Activated naive CD4-positive, alpha-beta T cell treated with anti-CD3 and anti-CD28 coated beads, Interleukin-2, amount 50 U/mL, for 16 hours (primary cell): ENCODE results near the gene CALHM1.
"Not testable (repeated sequence)": the region's sequence is repeated elsewhere in the genome, so short reads cannot be mapped to it uniquely, and the experiment has no call there.

Experiments
- DNase-seq: peaks from one replicate; pipeline ENCODE4 v3.0.0-alpha.2; 2020

CALHM1 gene

DNA sequence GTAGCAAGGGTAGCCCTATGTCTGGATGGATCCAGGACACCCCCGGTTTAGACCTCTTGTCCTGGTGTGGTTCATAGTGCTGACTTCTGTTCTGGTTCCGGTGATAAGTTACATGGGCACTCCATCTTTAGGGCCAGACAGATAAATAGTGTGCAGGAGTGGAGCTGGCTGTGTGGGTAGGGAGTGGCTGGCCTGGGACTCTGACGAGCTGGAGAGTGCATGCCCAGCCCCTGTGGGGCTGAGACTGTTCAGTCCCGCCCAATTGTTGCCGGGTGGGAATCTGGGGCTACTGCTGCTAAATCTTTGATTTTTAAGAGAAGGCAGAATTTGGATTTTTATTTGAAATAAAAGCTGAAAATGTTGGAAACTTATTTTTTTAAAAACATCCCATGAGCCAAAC is 35.0 kb downstream of the CALHM1 start:
- DNase-seq, result no peak

DNA sequence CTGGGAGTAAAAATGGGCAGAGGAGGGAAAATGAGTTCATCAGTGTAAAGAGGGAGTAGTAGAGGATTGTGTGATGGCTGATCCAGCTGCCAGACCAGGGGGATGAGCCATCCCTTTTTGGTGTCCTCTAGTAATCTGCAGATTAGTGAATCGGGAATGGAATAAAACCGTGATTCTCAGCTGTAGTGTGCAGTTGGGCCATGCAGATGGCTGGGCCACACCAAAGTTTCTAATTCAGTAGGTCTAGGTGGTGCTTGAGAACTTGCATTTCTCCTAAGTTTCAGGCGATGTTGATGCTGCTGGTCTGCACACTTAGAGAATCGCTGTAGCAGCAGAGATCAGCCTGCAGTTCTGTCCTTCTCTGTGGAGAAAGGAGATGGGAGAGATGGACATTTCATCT is 39.6 kb downstream of the CALHM1 start:
- no peak for DNase-seq

DNA sequence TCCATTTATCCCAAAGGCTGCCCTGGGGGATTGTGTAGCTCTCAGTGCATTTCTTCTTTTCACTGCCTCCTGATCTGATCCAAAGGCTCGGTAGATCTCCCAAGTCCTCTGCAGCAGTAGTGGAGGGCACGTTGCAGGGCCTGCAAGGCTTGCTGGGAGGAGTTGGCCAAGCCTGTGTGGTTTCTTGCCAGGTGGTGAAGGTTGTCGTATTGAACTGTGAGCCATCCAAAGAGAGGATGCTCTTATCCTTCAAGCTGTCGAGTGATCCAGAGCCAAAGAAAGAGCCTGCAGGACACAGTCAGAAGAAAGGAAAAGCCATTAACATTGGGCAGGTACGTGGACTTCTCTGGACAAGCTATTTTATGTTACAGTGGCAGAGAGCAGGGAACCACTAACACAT is 41.1 kb downstream of the CALHM1 start:
- no peak for DNase-seq

DNA sequence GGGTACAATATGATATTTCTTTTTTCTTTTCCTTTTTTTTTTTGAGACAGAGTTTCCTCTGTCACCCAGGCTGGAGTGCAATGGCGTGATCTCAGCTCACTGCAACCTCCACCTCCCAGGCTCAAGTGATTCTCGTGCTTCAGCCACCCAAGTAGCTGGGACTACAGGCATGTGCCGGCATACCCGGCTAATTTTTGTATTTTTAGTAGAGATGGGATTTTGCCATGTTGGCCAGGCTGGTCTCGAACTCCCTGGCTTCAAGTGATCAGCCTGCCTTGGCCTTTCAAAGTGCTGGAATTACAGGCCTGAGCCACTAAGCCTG is 41.6 kb downstream of the CALHM1 start:
- DNase-seq, result not testable (repeated sequence)

GRCh38 chr10:103416436-103417147 is 42.1 kb downstream of the CALHM1 start:
- DNase-seq, result peak; percentile 38

DNA sequence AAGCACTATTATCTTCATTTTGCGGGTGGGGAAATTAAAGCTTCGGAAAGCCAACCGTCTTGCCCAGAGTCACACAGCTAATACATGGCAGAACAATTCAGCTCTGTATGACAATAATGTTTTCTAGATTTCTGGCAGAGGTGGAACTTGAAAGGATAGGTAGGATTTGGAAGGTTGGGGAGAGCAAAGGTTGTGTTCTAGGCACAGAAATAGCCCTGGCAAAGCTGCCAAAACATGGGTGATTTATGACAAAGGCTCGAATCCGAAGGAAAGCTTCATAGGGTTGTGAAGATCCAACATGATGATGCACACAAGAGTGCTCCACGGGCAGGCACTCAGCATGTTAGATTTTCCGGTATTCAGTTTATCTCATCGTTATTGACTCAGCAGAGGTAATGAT is 43.1 kb downstream of the CALHM1 start:
- no peak for DNase-seq

DNA sequence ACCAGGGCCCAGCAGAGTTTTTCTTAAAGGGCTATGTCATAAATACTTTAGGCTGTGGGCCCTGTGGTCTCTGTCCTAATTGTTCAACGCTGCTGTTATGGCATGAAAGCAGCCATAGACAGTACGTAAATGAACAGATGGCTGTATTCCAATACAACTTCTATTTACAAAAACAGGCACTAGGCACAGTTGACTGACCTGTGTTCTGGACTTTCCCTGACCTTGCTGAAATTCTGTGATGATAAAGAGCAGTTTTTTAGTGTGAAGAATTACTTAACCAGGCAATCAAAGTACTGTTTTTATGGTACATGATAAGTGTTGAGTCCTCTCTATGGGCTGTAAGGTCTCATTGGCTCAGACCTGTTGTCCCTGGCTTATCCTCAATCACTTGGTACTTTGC is 45.1 kb downstream of the CALHM1 start:
- no peak for DNase-seq
